Tibial nerve (tissue), 4 donors: ENCODE results near the gene ZNRD2.
"Not testable (repeated sequence)": the region's sequence is repeated elsewhere in the genome, so short reads cannot be mapped to it uniquely, and the experiment has no call there.

ENCODE experiments used
- EP300 ChIP-seq, 2 donors: sonication (generic); formaldehyde crosslinking; IDR thresholded peaks; one replicate each; pipeline ENCODE4 v1.6.1; 2017; ENCODE audit warnings: antibody characterized with exemption in 2 of 2, mild to moderate bottlenecking in 1 of 2
- POLR2A ChIP-seq, 2 donors: fragments of 450-650 bp; IDR thresholded peaks; one replicate each; pipeline ENCODE4 v1.6.1; 2017; ENCODE audit warnings: antibody characterized with exemption in 2 of 2, mild to moderate bottlenecking in 2 of 2, moderate library complexity in 2 of 2
- TF ChIP-seq, protein P1 (sequence below), 5 experiments: fragments of 200-600 bp in 3 of 5; fragments of 450-650 bp in 2 of 5; sonication (generic) in 3 of 5; IDR thresholded peaks; one replicate each; pipeline ENCODE4 v1.5.1; 2016 to 2019; ENCODE audit warnings: antibody characterized with exemption in 5 of 5, mild to moderate bottlenecking in 3 of 5, moderate library complexity in 2 of 5

- TF ChIP-seq, protein P1, sequence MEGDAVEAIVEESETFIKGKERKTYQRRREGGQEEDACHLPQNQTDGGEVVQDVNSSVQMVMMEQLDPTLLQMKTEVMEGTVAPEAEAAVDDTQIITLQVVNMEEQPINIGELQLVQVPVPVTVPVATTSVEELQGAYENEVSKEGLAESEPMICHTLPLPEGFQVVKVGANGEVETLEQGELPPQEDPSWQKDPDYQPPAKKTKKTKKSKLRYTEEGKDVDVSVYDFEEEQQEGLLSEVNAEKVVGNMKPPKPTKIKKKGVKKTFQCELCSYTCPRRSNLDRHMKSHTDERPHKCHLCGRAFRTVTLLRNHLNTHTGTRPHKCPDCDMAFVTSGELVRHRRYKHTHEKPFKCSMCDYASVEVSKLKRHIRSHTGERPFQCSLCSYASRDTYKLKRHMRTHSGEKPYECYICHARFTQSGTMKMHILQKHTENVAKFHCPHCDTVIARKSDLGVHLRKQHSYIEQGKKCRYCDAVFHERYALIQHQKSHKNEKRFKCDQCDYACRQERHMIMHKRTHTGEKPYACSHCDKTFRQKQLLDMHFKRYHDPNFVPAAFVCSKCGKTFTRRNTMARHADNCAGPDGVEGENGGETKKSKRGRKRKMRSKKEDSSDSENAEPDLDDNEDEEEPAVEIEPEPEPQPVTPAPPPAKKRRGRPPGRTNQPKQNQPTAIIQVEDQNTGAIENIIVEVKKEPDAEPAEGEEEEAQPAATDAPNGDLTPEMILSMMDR (IDR thresholded peaks at IDR 0.05) = not testable (repeated sequence)
- TF ChIP-seq POLR2A, EP300 (IDR thresholded peaks at IDR 0.05): not testable (repeated sequence)
Observed at GRCh38 chr11:65523631-65523968, 46.7 kb upstream of the ZNRD2 start.
